DMS79 (cell line): ENCODE results near the gene RWDD3.

ENCODE experiments used
- DNase-seq: peaks from one replicate; lab custom pipeline; 2025; lab: John Stamatoyannopoulos, UW

Gene RWDD3

GRCh38 chr1:95282518-95282895 lies 48.5 kb downstream of the RWDD3 start:
- DNase-seq, result no peak

- no peak for DNase-seq
Observed at GRCh38 chr1:95284420-95284819, 50.4 kb downstream of the RWDD3 start.

GRCh38 chr1:95286479-95286878 lies 52.5 kb downstream of the RWDD3 start:
- DNase-seq, result no peak

DNA sequence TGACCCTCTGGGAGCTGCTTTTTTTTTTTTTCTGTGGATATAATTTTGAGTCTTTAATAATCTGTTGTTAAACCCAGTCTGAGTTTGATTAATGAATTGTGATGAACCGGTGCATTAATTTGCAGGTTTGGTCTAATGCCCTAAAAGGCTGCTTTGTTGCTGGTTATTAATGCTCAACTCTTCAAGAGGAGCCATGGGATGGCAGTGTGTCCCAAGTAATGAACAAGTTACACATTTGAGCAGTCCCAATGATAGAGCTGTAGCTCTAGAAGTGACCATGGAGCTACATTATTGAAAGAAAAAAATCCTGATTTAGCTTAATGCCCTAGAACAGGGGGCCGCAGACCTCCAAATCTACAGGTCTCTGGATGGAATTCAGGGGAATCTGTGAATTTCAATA lies 53.1 kb downstream of the RWDD3 start:
- peak; percentile 29 for DNase-seq

DNA sequence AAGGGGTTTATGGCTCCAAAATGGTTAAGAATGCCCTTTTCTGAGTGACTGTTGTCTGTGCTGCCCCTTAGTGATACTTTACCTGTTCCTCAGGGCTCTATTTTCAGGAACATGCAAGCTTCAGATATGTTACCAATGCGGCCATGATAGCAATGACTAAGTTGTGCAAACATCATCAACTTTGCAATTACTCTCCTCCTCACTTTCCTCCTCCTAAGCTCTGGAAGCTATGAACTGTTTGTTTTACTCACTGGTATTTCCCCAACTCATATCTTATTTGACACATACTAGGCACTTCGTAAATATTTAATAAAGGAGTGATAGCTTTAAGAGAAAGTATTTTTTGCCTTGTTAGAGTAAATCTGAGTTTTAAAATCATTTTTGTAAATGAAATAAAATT lies 53.8 kb downstream of the RWDD3 start:
- DNase-seq, result no peak
